SK-N-SH (cell line): Measurements from ENCODE around the gene RLBP1. TPM values are rescaled to one million over a fixed set of nuclear protein-coding genes. Genes with fewer than 3 reads are reported as not detected.

Experiments used
- CTCF ChIA-PET: fragments of 300-600, 350-600 bp; formaldehyde crosslinking; extraction: SDS; loops from one replicate; lab custom pipeline; 2021; lab: Yijun Ruan, JAX
- POLR2A ChIA-PET: fragments of 350-600 bp; sonication (Branson Sonifier 250); formaldehyde crosslinking; extraction: SDS; loops from one replicate; lab custom pipeline; 2020; ENCODE audit warnings: antibody characterized with exemption, inconsistent platforms; lab: Yijun Ruan, JAX
- DNase-seq: peaks from one replicate; pipeline ENCODE4 v3.0.0; 2012
- H2AFZ ChIP-seq: fragments of 200-600 bp; sonication (generic); 2 replicates; pipeline ENCODE4 v1.8.1; 2016; ENCODE audit warnings: antibody characterized with exemption, mild to moderate bottlenecking, low read depth
- H3F3A ChIP-seq: fragments of 200-600 bp; sonication (generic); replicated peaks from 2 replicates; pipeline ENCODE3; 2016; ENCODE audit warnings: antibody characterized with exemption, mild to moderate bottlenecking; ENCODE audit not compliant: insufficient read depth
- H3K27ac ChIP-seq, 2 experiments: fragments of 200-500 bp in 1 of 2; fragments of 200-600 bp in 1 of 2; sonication (Bioruptor generic) in 1 of 2; sonication (generic), shearing (Covaris generic) in 1 of 2; 2 replicates each; pipeline versions ENCODE4 v1.5.1 to v1.6.1; 2014 to 2016; ENCODE audit warnings: low read depth in 2 of 2, inconsistent platforms in 1 of 2, low read length in 1 of 2, mild to moderate bottlenecking in 1 of 2, mixed read lengths in 1 of 2
- H3K27me3 ChIP-seq: fragments of 200-600 bp; sonication (generic), shearing (Covaris generic); 2 replicates; pipeline ENCODE4 v1.6.1; 2016; ENCODE audit warnings: mixed run types; ENCODE audit not compliant: insufficient read depth
- H3K36me3 ChIP-seq, 2 experiments: fragments of 200-500 bp in 1 of 2; fragments of 200-600 bp in 1 of 2; sonication (Bioruptor generic) in 1 of 2; sonication (generic) in 1 of 2; replicated peaks in 1 of 2; 2 replicates each; pipeline versions ENCODE3 to v1.5.1; 2014 to 2016; ENCODE audit warnings: low read length in 1 of 2, mild to moderate bottlenecking in 1 of 2; ENCODE audit not compliant: insufficient read depth in 2 of 2, control insufficient read depth in 1 of 2
- H3K4me1 ChIP-seq, 2 experiments: fragments of 200-500 bp in 1 of 2; fragments of 200-600 bp in 1 of 2; sonication (Bioruptor generic) in 1 of 2; sonication (generic), shearing (Covaris generic) in 1 of 2; 2 replicates each; pipeline versions ENCODE4 v1.5.1 to v1.6.1; 2014 to 2016; ENCODE audit warnings: low read depth in 1 of 2, low read length in 1 of 2, mixed run types in 1 of 2; ENCODE audit not compliant: insufficient read depth in 2 of 2, control insufficient read depth in 1 of 2
- H3K4me2 ChIP-seq: fragments of 200-600 bp; sonication (generic), shearing (Covaris generic); 2 replicates; pipeline ENCODE4 v1.6.1; 2017; ENCODE audit warnings: mixed run types
- H3K4me3 ChIP-seq, 2 experiments: fragments of 200-500 bp in 1 of 2; fragments of 200-600 bp in 1 of 2; sonication (Bioruptor generic) in 1 of 2; sonication (generic), shearing (Covaris generic) in 1 of 2; 2 replicates each; pipeline versions ENCODE4 v1.5.1 to v1.8.1; 2014 to 2016; ENCODE audit warnings: low read depth in 2 of 2, inconsistent platforms in 1 of 2, low read length in 1 of 2, mild to moderate bottlenecking in 1 of 2, mixed read lengths in 1 of 2, moderate library complexity in 1 of 2
- H3K79me2 ChIP-seq: fragments of 200-600 bp; sonication (generic); 2 replicates; pipeline ENCODE4 v1.8.1; 2017; ENCODE audit warnings: mild to moderate bottlenecking; ENCODE audit not compliant: insufficient read depth
- H3K9ac ChIP-seq: fragments of 200-600 bp; sonication (generic); 2 replicates; pipeline ENCODE4 v1.6.1; 2017; ENCODE audit warnings: mixed run types
- H3K9me2 ChIP-seq: fragments of 200-600 bp; sonication (generic); 2 replicates; pipeline ENCODE4 v1.6.1; 2017; ENCODE audit warnings: mixed run types
- H3K9me3 ChIP-seq: fragments of 200-600 bp; sonication (generic); 2 replicates; pipeline ENCODE4 v1.6.1; 2017; ENCODE audit warnings: mixed run types, mild to moderate bottlenecking, moderate library complexity
- H4K20me1 ChIP-seq: fragments of 200-600 bp; sonication (generic); 2 replicates; pipeline ENCODE4 v1.6.1; 2017; ENCODE audit warnings: mild to moderate bottlenecking, mixed run types; ENCODE audit not compliant: insufficient read depth
- ELF1 ChIP-seq: IDR thresholded peaks from 2 replicates; pipeline ENCODE4 v1.4.0; 2012
- EP300 ChIP-seq, 2 experiments: IDR thresholded peaks; 2 replicates each; pipeline versions ENCODE4 v1.4.0 to v1.6.1; 2012; ENCODE audit warnings: borderline replicate concordance in 1 of 2, low read depth in 1 of 2, low read length in 1 of 2
- EZH2phosphoT487 ChIP-seq: fragments of 200-600 bp; sonication (generic); IDR thresholded peaks from 2 replicates; pipeline ENCODE4 v1.6.1; 2017; ENCODE audit warnings: low read depth, mixed run types, mild to moderate bottlenecking, antibody characterized with exemption, moderate library complexity, borderline replicate concordance
- FOSL2 ChIP-seq: IDR thresholded peaks from 2 replicates; pipeline ENCODE4 v1.4.0; 2012; ENCODE audit warnings: low read depth, mild to moderate bottlenecking, moderate library complexity, borderline replicate concordance
- FOXJ3 ChIP-seq: sonication (generic); formaldehyde crosslinking; IDR thresholded peaks from 2 replicates; pipeline ENCODE4 v1.5.1; 2020; ENCODE audit warnings: mild to moderate bottlenecking, missing genetic modification reagents
- GATA2 ChIP-seq: sonication (generic); formaldehyde crosslinking; IDR thresholded peaks from 2 replicates; pipeline ENCODE4 v1.5.0; 2020; ENCODE audit warnings: mild to moderate bottlenecking, missing genetic modification reagents
- JUND ChIP-seq: IDR thresholded peaks from 2 replicates; pipeline ENCODE4 v1.4.0; 2012
- MEF2A ChIP-seq: IDR thresholded peaks from 2 replicates; pipeline ENCODE4 v1.4.0; 2012; ENCODE audit warnings: low read depth, borderline replicate concordance
- MXI1 ChIP-seq: IDR thresholded peaks from 2 replicates; pipeline ENCODE4 v1.6.1; 2012; ENCODE audit warnings: mild to moderate bottlenecking, low read depth, low read length, improper control_type of control experiment
- NFIC ChIP-seq: IDR thresholded peaks from 2 replicates; pipeline ENCODE4 v1.4.0; 2012; ENCODE audit warnings: borderline replicate concordance
- NRF1 ChIP-seq: IDR thresholded peaks from 2 replicates; pipeline ENCODE4 v1.6.1; 2012; ENCODE audit warnings: low read depth, mild to moderate bottlenecking, low read length
- PBX3 ChIP-seq: IDR thresholded peaks from 2 replicates; pipeline ENCODE4; 2012
- RCOR1 ChIP-seq: fragments of 150-350 bp; IDR thresholded peaks from 2 replicates; pipeline ENCODE4 v1.6.1; 2017; ENCODE audit warnings: antibody characterized with exemption, low read length
- SIN3A ChIP-seq: IDR thresholded peaks from 2 replicates; pipeline ENCODE4 v1.6.1; 2012; ENCODE audit warnings: low read depth, mild to moderate bottlenecking, low read length, moderate library complexity, borderline replicate concordance
- SMC3 ChIP-seq: IDR thresholded peaks from 2 replicates; pipeline ENCODE4 v1.6.1; 2012; ENCODE audit warnings: low read depth, low read length, improper control_type of control experiment
- TCF12 ChIP-seq: IDR thresholded peaks from 2 replicates; pipeline ENCODE4 v1.4.0; 2012
- TEAD4 ChIP-seq: IDR thresholded peaks from 2 replicates; pipeline ENCODE4 v1.4.0; 2012; ENCODE audit warnings: mild to moderate bottlenecking, borderline replicate concordance; ENCODE audit not compliant: insufficient read depth
- WGBS: methylation state at CpG from one replicate; pipeline ENCODE4 v1.1.6; 2017; ENCODE audit warnings: low lambda C conversion rate; 5-methylcytosine and 5-hydroxymethylcytosine counted together
- polyA plus RNA-seq, 3 experiments: library from polyadenylated mRNA; depleted of rRNA; stranded (reverse); fragments of >200 nt; gene quantifications; 2 replicates each; pipeline ENCODE4 v1.2.3, GENCODE V29; 2012

Gene RLBP1
- polyA plus RNA-seq, 1 of the 3 experiments (the other 2 are of a cell fraction): not detected

DNA sequence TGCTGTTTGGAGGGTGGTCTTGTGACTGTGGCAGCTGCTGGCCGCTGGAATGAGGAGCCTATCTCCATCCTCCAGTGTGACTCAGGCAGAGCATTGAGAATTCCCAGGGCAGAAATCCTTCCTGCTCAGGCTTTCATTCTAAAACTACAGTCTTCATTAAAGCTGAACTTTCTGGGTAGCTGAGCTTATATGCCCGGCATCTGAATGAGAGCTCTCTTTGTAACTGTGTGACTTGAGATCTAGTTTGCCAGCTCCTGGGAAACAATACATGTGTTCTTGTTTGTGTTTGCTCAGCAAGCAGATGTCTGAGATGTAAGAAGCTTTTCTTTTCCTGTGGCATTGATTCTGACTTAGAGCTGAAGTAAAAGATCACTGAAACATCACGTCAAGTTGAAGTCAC lies 22.4 kb downstream of the RLBP1 start:
- no peak for DNase-seq
- Histone ChIP-seq H3K79me2 (no peaks in the 10 kb centered on the region), H3K27me3 (no peaks in the 10 kb centered on the region), H3K4me1 (no peaks in the 10 kb centered on the region; a peak in 1 of 4 replicates), H2AFZ (no peak overlapping the region), H4K20me1 (no peaks in the 10 kb centered on the region), H3K36me3 (peaks cover 0 to 47% of the 10 kb centered on the region in 2 experiments), H3F3A (peaks cover 3% of the 10 kb centered on the region), H3K9me2 (no peaks in the 10 kb centered on the region), H3K27ac (no peak overlapping the region), H3K9ac (no peak overlapping the region), H3K4me2 (no peak overlapping the region), H3K4me3 (no peak overlapping the region), H3K9me3 (no peaks in the 10 kb centered on the region)
- POLR2A ChIA-PET: no interaction called here
- no peak for TF ChIP-seq MEF2A
- TF ChIP-seq EZH2phosphoT487: no peak
- TF ChIP-seq TCF12: no peak
- TF ChIP-seq ELF1: no peak
- no peak for TF ChIP-seq FOSL2
- TF ChIP-seq PBX3: no peak
- no peak for TF ChIP-seq NRF1
- no peak for TF ChIP-seq GATA2 (CRISPR knock-in tag)
- WGBS: 93% methylated on average over 3 of the region's 3 CpGs
- CTCF ChIA-PET: interaction anchor here (1.3 to 5.6 kb wide), 4 partner anchors 8 to 101 kb away, joined by 3 to 49 read pairs (median 8); no protein-coding TSS in a partner anchor

DNA sequence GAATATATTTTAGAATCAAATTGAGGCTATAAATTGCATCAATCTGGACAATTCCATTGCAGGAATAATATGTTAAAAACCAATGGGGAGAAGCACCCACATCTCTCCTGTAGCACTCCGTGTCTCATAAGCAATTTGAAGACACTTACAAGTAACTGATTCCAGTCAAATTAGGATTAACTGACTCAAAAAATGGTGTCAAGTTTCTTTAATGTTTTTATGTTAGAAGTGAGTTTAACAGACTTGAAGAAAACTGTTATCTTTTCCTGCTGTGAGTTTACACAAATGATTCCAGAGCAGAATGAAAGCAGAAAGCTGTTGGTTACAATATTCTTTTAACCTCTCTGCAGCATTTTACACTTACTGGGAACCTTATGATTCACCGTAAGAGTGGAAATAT lies 23.2 kb downstream of the RLBP1 start:
- Histone ChIP-seq H3K9ac (no peak overlapping the region), H2AFZ (no peak overlapping the region), H3K9me3 (no peaks in the 10 kb centered on the region), H4K20me1 (no peaks in the 10 kb centered on the region), H3K27me3 (no peaks in the 10 kb centered on the region)
- ChIA-PET CTCF (interaction anchor here (1.8 to 5.6 kb wide), 2 partner anchors 9 to 27 kb away, joined by 8 to 49 read pairs; no protein-coding TSS in a partner anchor), POLR2A (no interaction called here)
- 97% methylated on average over 2 of the region's 2 CpGs for WGBS
- TF ChIP-seq FOSL2 (no peak), MXI1 (no peak), SIN3A (no peak), EP300 (IDR thresholded peaks at IDR 0.05; ENCODE audit: borderline replicate concordance in 1 of 2, low read depth in 1 of 2, low read length in 1 of 2) (no peak), NFIC (no peak), FOXJ3 (CRISPR knock-in tag) (no peak), TEAD4 (no peak), RCOR1 (no peak), SMC3 (no peak), JUND (no peak)
- TF ChIP-seq, all 33 proteins: peak for 0
- Histone ChIP-seq H3F3A (peaks cover 3% of the 10 kb centered on the region), H3K36me3 (peaks cover 0 to 49% of the 10 kb centered on the region in 2 experiments), H3K4me2 (no peak overlapping the region), H3K4me1 (no peaks in the 10 kb centered on the region; a peak in 1 of 4 replicates), H3K9me2 (no peaks in the 10 kb centered on the region), H3K79me2 (no peaks in the 10 kb centered on the region), H3K27ac (no peak overlapping the region), H3K4me3 (no peak overlapping the region)
- DNase-seq: no peak
